ENCODE measurements around the gene JPT1. TPM values are rescaled to one million over a fixed set of nuclear protein-coding genes. Genes with fewer than 3 reads are reported as not detected.
A peak's percentile ranks its signal among the peaks of the same experiment; 100 is the strongest.

The JPT1 gene
- total RNA-seq, 2 experiments from 2014 or later, result 242 to 258 TPM

DNA sequence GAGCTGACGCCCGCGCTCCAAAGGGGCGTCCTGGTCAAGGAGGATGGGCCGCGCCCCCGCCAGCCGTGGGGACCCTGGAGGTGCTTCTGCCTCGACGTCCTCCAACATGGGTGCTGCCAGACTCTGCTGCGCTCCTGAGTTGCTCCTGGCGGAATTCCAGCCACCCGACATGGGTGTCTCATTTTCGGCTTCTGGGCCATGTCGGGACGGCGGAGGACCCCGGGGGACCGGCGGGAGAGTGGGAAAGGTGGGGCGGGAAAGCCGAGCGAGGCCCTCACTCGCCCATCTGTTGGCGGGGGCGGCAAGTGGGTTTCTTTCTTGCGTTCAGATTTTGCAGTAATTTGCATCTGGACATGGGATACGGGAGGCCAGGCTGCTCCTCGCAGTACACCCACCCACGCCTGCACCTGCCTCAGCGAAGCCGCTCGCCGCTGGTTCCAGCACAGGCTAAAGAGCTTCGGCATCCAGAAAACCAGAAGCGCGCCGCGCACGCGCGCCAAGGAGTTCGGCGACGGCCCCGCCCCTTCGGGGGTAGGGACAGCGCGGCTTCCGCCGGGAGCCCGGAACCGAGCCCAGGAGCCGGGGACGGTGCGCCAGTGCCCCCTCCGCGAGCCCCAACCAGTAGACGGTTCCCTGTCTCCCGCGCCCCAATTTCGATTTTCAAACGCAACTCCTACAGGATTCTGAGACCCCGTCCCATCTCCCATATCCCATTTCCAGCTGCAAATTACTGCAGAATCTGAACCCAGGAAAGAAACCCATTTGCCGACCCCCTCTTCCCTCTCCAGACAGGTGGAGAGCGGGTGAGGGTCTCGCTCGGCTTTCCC, 44.7 kb downstream of the JPT1 start, which contains the start of gene ARMC7:
Gene ARMC7, plus strand, starts transcription at position 563 of the 827 bp plus-strand sequence. CDS start 320 bp downstream, outside the sequence.
- CTCF ChIA-PET, result interaction anchor here (1.1 to 9.0 kb wide), 3 partner anchors 93 to 162 kb away, joined by 3 to 179 read pairs (median 3); partner anchors contain the start of genes MIF4GD and NUP85
- Mint-ChIP-seq H3K27ac (peak within 1 kb of the TSS; percentile 91), H3K4me1 (ENCODE audit: low read depth) (peaks cover 29% of the 10 kb centered on the region), H3K9me3 (no peaks in the 10 kb centered on the region), H3K27me3 (ENCODE audit: low read depth) (no peaks in the 10 kb centered on the region), H3K36me3 (ENCODE audit: low read depth) (peaks cover 2% of the 10 kb centered on the region), H3K4me3 (peak within 1 kb of the TSS; percentile 90)
- intact Hi-C loops (cut with micrococcal nuclease), result loop anchor here (1.0 to 10.0 kb wide), 9 partner anchors 21 to 295 kb away; partner anchors contain the start of genes ATP5PD, GGA3, GRB2 and KCTD2
- DNase-seq, result peak; percentile 93

DNA sequence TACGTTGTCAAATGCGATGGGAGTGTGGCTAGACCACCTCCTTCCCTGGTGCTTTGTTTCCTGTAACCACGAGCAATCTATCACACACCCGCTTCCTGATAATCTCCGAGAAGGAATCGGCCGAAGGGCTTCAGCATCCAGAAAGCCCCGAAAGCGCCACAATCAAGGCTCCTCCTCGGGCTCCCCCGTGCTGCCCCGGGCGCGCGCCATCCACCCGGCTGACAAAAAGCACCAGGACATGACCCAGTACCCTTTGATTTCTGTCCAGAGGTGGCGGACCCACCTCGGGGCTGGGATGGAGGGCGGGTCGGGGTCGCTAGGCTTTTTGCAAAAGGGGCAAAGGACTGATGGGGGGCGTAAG, 45.3 kb downstream of the JPT1 start:
- CTCF ChIA-PET, result interaction anchor here (1.3 to 9.0 kb wide), 2 partner anchors 93 to 118 kb away, joined by 3 to 179 read pairs; partner anchors contain the start of gene NUP85
- peaks cover 23% of the 10 kb centered on the region for H3K4me1 Mint-ChIP-seq (ENCODE audit: low read depth)
- H3K27ac Mint-ChIP-seq, result no peak overlapping the region
- peak; percentile 46 for DNase-seq
- peak overlapping the region; percentile 90 for H3K4me3 Mint-ChIP-seq
- intact Hi-C loops (cut with micrococcal nuclease), result loop anchor here (2.0 to 5.0 kb wide), 4 partner anchors 20 to 148 kb away; partner anchors contain the start of genes ATP5PD and KCTD2
- H3K9me3 Mint-ChIP-seq, result no peaks in the 10 kb centered on the region
- peaks cover under 1% of the 10 kb centered on the region for H3K36me3 Mint-ChIP-seq (ENCODE audit: low read depth)
- no peaks in the 10 kb centered on the region for H3K27me3 Mint-ChIP-seq (ENCODE audit: low read depth)

DNA sequence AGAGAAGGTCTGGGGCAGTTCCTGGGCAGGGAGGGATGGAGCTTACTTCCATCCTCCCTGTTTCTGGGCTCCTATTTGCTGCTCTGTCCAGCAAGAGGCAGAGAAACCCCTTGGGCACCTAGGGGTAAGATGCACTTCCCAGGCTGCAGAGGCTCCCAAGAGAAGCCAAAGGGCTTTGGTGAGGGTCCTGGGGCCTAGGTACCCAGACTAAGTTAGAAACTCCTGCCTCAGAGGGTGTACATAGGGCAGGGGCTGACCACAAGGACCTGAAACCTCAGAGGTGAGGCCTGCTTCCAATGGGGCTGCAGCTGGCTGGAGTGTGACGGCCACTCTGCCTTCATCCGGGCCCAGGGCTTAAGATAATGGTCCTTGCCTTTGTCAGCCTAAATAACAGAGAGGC, 46.1 kb downstream of the JPT1 start:
- H3K27ac Mint-ChIP-seq, result no peak overlapping the region
- peak overlapping the region; percentile 90 for H3K4me3 Mint-ChIP-seq

DNA sequence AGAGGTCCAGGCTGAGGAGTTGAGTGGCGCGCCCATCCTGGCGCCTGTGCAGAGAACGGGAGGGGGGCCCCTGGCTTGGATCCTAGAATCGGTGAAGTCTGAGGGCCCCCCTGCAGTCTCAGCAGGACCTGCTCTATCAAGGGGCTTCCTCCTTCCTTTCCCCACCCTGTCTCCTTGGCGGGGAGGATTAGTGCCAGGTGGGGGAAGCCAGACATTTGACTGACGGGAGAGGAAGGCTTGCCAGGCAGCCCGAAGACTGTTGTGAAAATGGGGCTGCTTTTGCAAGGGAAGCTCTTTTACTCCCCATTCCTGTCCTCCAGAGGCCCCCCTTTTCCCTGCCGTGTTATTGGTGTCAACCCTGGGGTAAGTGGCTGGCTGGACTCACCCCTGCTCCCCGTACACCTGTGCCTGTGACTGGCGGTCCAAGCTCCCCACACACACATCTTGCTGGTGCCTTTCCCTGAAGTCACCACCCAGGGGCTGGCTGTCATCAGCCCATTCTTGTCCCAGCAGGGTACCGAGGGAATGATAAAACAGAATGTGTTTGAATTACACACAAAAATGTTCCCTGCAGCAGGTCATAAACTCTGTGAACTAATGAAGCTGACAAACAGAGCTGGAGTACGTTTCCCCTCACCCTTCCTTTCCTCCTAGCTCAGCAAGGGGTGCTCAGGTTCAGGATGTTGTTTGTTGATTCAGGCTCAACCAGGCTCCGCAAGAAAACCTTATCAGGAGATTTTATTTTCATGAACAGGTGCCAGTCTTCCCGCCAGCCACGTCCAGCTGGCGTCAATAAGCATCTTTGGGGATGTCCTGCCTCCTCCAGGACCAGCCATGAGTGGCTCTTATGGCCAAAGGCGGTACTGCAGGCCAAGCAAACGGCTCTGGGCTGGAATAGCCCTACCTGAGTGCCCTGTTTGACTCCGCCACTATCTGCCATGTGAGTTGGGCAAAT, 48.9 kb downstream of the JPT1 start:
- Mint-ChIP-seq H3K4me3 (no peak overlapping the region), H3K9me3 (no peaks in the 10 kb centered on the region), H3K27me3 (ENCODE audit: low read depth) (no peaks in the 10 kb centered on the region), H3K4me1 (ENCODE audit: low read depth) (peaks cover 5% of the 10 kb centered on the region), H3K27ac (no peak overlapping the region), H3K36me3 (ENCODE audit: low read depth) (no peaks in the 10 kb centered on the region)
- CTCF ChIA-PET, result interaction anchor here (0.7 to 3.7 kb wide), 8 partner anchors 9 to 144 kb away, joined by 3 to 27 read pairs (median 4); no protein-coding TSS in a partner anchor
- peak; percentile 43 for DNase-seq
- intact Hi-C loops (cut with micrococcal nuclease), result loop anchor here (5.0 kb wide), 2 partner anchors 38 to 58 kb away; partner anchors contain the start of genes ATP5PD and KCTD2

More for the DNA sequence above, 46.1 kb downstream of the JPT1 start:
- Mint-ChIP-seq H3K36me3 (ENCODE audit: low read depth) (no peaks in the 10 kb centered on the region), H3K9me3 (no peaks in the 10 kb centered on the region), H3K27me3 (ENCODE audit: low read depth) (no peaks in the 10 kb centered on the region), H3K4me1 (ENCODE audit: low read depth) (peaks cover 18% of the 10 kb centered on the region)
- CTCF ChIA-PET, result interaction anchor here (1.4 to 3.4 kb wide), 3 partner anchors 22 to 147 kb away, joined by 3 to 15 read pairs (median 7); no protein-coding TSS in a partner anchor
- intact Hi-C loops (cut with micrococcal nuclease), result loop anchor here (2.0 to 5.0 kb wide), 4 partner anchors 19 to 147 kb away; partner anchors contain the start of genes ATP5PD and KCTD2
- no peak for DNase-seq

DNA sequence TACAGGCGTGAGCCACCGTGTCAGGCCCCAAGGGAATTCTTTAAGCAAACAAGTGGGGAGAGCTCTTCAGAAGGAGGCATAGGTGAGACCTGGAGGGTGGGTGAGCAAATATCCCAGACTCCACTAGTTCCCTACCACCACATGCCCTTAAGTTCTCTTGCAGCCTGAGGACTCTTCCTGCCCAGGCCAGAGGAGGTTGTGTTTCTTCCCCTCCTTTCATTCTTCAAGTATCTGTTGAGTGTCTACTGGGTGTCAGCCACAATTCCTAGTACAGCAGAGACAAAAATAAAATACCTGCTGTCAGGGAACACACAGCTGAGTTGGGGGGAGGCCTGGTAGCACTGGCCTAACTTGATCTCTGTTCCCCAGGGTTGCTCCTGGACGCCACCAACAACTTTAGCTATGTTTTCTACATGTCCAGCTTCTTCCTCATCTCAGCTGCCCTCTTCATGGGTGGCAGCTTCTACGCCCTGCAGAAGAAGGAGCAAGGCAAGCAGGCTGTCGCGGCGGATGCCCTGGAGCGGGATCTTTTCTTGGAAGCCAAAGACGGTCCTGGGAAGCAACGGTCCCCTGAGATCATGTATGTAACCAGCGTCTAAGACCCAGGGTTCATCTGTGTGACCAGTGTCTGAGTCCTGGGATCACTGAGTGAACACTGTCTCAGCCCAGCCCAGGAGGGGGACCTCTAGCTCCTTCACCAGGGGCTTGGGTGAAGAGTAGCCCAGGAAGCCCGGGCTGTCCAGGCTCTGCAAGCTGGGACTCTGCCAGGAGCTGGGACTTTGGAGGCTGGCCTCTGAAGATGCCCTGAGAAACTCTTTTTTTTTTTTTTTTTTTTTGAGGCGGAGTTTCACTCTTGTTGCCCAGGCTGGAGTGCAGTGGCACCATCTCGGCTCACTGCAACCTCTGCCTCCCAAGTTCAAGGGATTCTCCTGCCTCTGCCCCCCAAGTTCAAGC, 50.4 kb downstream of the JPT1 start:
- CTCF ChIA-PET, result interaction anchor here (1.5 to 3.7 kb wide), 2 partner anchors 10 to 13 kb away, joined by 4 to 27 read pairs; no protein-coding TSS in a partner anchor
- intact Hi-C loops (cut with micrococcal nuclease), result no loop called here
- Mint-ChIP-seq H3K4me3 (no peak overlapping the region), H3K36me3 (ENCODE audit: low read depth) (no peaks in the 10 kb centered on the region), H3K9me3 (no peaks in the 10 kb centered on the region), H3K27ac (no peak overlapping the region), H3K27me3 (ENCODE audit: low read depth) (no peaks in the 10 kb centered on the region), H3K4me1 (ENCODE audit: low read depth) (peaks cover 1% of the 10 kb centered on the region)
- DNase-seq, result no peak

DNA sequence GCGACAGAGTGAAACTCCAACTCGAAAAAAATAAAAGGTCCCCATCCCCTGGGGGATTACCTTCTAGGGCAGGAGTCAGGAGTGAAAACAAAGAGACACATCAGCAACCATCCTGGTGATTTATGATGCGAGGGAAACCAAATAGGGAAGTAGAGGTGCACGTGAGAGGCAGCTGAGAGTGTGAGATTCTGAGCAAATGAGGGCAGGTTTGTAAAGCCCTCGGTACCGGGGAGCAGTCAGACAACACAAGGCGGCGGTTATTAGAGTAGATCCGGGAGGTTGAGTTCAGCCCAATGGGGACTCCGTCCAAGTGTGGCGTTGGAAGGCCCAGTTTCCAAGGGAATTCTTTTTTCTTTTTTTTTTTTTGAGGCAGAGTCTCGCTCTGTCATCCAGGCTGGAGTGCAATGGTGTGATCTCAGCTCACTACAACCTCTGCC, 51.9 kb downstream of the JPT1 start:
- Mint-ChIP-seq H3K4me3 (no peak overlapping the region), H3K27ac (no peak overlapping the region), H3K9me3 (no peaks in the 10 kb centered on the region), H3K36me3 (ENCODE audit: low read depth) (no peaks in the 10 kb centered on the region), H3K27me3 (ENCODE audit: low read depth) (no peaks in the 10 kb centered on the region), H3K4me1 (ENCODE audit: low read depth) (no peaks in the 10 kb centered on the region)
- intact Hi-C loops (cut with micrococcal nuclease), result no loop called here
- no peak for DNase-seq
- CTCF ChIA-PET, result no interaction called here

DNA sequence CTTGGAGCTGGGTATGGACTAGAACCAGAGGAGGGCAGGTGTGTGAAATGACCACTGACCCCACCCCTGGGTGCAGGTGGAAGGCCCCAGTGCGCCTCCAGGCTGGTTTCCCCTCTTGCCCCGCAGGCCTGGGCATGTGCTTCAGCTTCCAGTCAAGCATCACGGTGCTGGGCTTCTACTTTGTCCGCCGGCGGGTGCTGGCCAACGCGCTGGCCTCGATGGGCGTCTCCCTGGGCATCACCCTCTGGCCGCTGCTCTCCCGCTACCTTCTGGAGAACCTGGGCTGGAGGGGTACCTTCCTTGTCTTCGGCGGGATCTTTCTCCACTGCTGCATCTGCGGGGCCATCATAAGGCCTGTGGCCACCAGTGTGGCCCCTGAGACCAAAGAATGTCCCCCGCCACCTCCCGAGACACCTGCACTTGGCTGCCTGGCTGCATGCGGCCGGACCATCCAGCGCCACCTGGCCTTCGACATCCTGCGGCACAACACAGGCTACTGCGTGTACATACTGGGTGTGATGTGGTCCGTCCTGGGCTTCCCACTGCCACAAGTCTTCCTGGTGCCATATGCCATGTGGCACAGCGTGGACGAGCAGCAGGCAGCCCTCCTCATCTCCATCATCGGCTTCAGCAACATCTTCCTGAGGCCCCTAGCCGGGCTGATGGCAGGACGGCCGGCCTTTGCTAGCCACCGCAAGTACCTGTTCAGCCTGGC, 54.3 kb downstream of the JPT1 start:
- Mint-ChIP-seq H3K36me3 (ENCODE audit: low read depth) (no peaks in the 10 kb centered on the region), H3K27me3 (ENCODE audit: low read depth) (no peaks in the 10 kb centered on the region), H3K27ac (no peak overlapping the region), H3K4me1 (ENCODE audit: low read depth) (no peaks in the 10 kb centered on the region), H3K4me3 (no peak overlapping the region), H3K9me3 (no peaks in the 10 kb centered on the region)
- intact Hi-C loops (cut with micrococcal nuclease), result no loop called here
- CTCF ChIA-PET, result no interaction called here
- no peak for DNase-seq

DNA sequence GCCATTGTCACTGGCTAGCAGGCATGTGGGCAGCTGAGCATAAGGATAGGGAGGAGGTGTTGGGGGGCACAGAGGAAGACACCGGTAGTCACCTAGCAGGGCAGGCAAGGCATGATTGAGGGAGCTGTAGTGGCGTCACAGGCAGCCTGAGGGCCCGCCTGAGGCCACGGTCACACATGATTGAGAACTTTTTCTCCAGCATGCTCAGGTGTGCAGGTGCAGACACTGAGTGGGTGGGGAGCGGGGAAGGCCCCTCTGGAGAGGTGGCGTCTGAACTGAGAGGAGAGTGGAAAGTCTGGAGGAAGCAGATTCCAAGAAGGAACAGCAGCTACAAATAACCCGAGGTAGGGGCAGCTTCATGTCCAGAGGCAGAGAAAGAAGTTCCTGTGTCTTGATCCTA, 55.5 kb downstream of the JPT1 start:
- intact Hi-C loops (cut with micrococcal nuclease), result no loop called here
- no peaks in the 10 kb centered on the region for H3K9me3 Mint-ChIP-seq
- CTCF ChIA-PET, result no interaction called here
- H3K36me3 Mint-ChIP-seq (ENCODE audit: low read depth), result no peaks in the 10 kb centered on the region
- H3K27ac Mint-ChIP-seq, result no peak overlapping the region
- H3K4me1 Mint-ChIP-seq (ENCODE audit: low read depth), result no peaks in the 10 kb centered on the region
- H3K27me3 Mint-ChIP-seq (ENCODE audit: low read depth), result no peaks in the 10 kb centered on the region
- DNase-seq, result no peak
- no peak overlapping the region for H3K4me3 Mint-ChIP-seq

DNA sequence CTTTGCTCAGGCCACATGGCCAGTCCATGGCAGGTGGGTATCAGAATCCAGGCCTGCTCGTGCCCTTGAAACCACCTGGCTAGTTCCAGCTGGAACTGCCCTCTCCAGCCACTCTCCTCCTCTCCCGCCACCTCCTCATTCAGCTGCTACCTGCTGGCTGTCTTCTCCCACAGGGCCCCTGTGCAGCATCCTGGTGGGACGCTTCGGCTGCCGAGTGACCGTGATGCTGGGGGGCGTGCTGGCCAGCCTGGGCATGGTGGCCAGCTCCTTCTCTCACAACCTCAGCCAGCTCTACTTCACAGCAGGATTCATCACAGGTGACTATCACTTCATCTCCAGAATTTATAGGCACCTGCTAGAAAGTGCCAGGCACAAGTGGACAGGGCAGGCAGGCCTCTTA, 56.4 kb downstream of the JPT1 start:
- Mint-ChIP-seq H3K4me3 (no peak overlapping the region), H3K36me3 (ENCODE audit: low read depth) (no peaks in the 10 kb centered on the region), H3K9me3 (no peaks in the 10 kb centered on the region), H3K4me1 (ENCODE audit: low read depth) (no peaks in the 10 kb centered on the region), H3K27ac (no peak overlapping the region), H3K27me3 (ENCODE audit: low read depth) (no peaks in the 10 kb centered on the region)
- no peak for DNase-seq
- intact Hi-C loops (cut with micrococcal nuclease), result no loop called here
- CTCF ChIA-PET, result interaction anchor here (0.9 kb wide), 1 partner anchor 16 kb away, joined by 4 read pairs; no protein-coding TSS in a partner anchor

DNA sequence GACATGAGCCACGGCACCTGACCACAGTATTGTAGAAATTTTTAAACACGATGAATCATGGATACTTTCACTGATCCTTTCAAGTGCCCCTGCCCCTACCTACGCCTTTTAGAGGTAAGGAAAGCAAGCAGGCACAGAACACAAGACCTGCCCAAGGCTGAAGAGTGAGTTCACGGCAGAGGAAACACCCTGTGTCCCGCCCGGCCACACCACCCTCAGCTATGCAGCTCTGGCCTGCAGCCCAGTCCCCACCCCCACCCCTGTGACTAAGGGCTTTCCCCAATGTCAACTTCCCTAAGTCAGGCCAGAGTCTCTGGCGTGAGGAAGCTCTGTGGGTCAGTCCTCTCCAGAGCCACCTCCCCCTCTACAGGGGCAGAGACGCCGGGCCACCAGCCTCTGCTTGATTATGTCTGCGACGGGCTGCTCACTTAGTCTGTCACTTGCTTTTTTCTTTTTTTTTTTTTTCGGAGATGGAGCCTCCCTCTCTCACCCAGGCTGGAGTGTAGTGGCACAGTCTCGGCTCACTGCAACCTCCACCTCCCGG, 58.2 kb downstream of the JPT1 start:
- H3K36me3 Mint-ChIP-seq (ENCODE audit: low read depth), result no peaks in the 10 kb centered on the region
- H3K4me1 Mint-ChIP-seq (ENCODE audit: low read depth), result peaks cover 4% of the 10 kb centered on the region
- CTCF ChIA-PET, result interaction anchor here (1.8 kb wide), 1 partner anchor 10 kb away, joined by 5 read pairs; no protein-coding TSS in a partner anchor
- H3K4me3 Mint-ChIP-seq, result no peak overlapping the region
- no peaks in the 10 kb centered on the region for H3K9me3 Mint-ChIP-seq
- no peaks in the 10 kb centered on the region for H3K27me3 Mint-ChIP-seq (ENCODE audit: low read depth)
- no peak for DNase-seq
- intact Hi-C loops (cut with micrococcal nuclease), result no loop called here
- no peak overlapping the region for H3K27ac Mint-ChIP-seq
